22Rv1 (cell line): Measurements from ENCODE around the gene USP12.

Experiments
- H3K27ac ChIP-seq: fragments of 450-650 bp; 2 replicates; pipeline ENCODE4 v1.5.1; 2017
- ZFX ChIP-seq: fragments of 450-650 bp; IDR thresholded peaks from 2 replicates; pipeline ENCODE4 v1.6.1; 2017; ENCODE audit warnings: antibody characterized with exemption, borderline replicate concordance
- TF ChIP-seq, protein P1 (sequence below): fragments of 450-650 bp; IDR thresholded peaks from 2 replicates; pipeline ENCODE4 v1.5.1; 2017; ENCODE audit warnings: mild to moderate bottlenecking

The USP12 gene

DNA sequence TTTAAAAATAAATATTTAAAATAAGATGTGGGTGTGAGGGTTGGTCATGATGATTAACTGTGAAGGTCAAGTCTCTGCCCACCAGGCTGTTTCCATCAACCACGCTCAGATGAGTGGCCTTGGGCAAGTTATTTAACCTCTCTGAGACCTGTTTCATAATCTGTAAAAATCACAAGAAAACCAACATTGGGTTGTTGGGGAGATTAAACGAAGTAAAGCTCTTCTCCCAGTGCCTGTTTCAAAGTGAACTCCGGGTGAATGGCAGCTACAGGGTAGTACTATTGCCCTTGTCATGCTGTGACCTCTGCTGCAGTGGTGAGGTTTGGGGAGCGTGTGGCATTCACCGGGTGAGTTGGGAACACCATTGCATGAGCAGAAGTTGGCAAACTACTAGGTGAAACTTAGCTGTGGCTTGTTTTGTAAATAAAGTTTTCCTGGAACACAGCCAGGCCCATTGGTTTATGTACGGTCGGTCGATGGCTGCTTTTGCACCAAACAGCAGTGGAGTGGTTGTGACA, 153.2 kb downstream of the USP12 start:
- H3K27ac ChIP-seq = no peak overlapping the region
- TF ChIP-seq, protein P1, sequence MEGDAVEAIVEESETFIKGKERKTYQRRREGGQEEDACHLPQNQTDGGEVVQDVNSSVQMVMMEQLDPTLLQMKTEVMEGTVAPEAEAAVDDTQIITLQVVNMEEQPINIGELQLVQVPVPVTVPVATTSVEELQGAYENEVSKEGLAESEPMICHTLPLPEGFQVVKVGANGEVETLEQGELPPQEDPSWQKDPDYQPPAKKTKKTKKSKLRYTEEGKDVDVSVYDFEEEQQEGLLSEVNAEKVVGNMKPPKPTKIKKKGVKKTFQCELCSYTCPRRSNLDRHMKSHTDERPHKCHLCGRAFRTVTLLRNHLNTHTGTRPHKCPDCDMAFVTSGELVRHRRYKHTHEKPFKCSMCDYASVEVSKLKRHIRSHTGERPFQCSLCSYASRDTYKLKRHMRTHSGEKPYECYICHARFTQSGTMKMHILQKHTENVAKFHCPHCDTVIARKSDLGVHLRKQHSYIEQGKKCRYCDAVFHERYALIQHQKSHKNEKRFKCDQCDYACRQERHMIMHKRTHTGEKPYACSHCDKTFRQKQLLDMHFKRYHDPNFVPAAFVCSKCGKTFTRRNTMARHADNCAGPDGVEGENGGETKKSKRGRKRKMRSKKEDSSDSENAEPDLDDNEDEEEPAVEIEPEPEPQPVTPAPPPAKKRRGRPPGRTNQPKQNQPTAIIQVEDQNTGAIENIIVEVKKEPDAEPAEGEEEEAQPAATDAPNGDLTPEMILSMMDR = no peak
- TF ChIP-seq ZFX = no peak

DNA sequence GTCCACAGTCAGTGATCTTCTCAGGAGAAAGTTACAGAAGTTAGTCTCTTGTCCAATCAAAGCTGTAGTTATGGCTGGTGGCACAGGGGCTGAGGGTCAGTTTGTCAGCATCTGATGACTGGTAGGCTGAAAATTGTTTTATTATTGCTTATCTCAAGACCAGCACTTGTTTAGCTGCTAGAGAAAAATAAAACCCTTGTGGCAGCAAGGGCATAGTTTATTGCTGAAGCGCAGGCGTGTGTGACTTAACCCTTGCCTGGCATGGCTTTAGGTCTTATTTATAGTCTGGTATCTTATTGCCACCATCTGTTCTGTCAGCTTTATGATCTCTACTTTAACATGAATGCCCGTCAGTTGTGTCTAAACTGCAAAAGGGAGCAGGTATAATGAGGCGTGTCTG, 154.7 kb downstream of the USP12 start:
- no peak for TF ChIP-seq ZFX
- TF ChIP-seq, protein P1 = no peak
- no peak overlapping the region for H3K27ac ChIP-seq
